Stimulated activated CD4-positive, alpha-beta T cell treated with anti-CD3 and anti-CD28 coated beads, Interleukin-1b, Interleukin-23, amount 100 ng/mL, for 4 hours (primary cell): Measurements from ENCODE around the gene TMCC1.
"Not testable (repeated sequence)": the region's sequence is repeated elsewhere in the genome, so short reads cannot be mapped to it uniquely, and the experiment has no call there.

Experiments used
- DNase-seq, 2 donors: peaks; one replicate each; pipeline ENCODE4 v3.0.0-alpha.2; 2020; ENCODE audit warnings: low read depth in 2 of 2

The TMCC1 gene

DNA sequence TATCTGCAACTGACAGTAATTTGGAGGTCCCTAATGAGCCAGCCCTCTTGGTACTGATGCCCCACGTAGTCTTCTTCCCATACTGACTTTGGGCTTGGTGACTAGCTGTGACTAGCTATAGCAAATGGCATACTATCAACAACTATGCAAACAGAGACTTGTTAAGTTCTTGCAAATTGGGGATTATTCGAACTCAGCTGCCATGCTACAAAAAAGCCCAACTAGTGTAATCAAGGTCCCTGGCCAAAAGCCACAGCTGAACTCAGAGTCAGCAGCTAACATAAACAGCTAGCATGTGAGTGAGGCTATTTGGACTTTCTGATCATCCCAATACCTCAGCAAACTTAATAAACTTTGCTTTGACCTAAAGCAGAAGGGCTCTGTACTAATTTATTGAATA, 165.8 kb downstream of the TMCC1 start:
- DNase-seq: no peak

DNA sequence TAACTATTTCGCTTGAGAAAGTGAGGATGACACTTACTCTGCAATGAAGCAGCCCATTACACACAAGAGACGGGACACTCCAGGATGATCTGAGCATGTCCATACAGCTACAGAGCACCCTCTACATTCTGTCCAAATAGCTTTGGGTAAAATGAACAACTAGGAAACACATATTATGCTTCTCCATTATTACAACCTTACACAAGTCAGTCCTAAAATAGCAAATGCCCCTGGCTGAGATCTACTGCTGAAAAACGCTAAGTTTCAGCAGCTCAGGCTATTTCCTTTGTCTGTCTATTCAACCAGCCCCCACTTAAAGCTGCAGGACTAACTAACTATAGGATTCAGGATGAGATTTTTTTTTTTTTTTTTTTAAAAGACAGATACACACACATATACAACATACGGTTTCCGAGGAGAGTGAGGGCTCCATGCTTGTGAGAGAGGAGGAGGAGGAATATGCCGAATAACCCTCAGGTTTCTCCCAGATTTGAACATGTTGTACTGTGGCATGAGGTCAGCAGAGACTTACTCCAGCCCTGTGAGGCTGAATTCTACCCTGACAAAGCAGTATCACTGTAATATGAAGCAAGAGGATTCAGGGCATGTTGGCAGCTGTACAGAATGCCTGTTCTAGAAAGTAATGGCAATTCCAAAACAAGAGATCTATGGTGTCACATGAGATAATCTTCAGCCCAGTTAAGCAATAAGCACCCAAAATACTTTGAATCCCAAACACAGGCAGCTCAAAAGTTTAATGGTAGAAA, 169.8 kb downstream of the TMCC1 start:
- no peak for DNase-seq

DNA sequence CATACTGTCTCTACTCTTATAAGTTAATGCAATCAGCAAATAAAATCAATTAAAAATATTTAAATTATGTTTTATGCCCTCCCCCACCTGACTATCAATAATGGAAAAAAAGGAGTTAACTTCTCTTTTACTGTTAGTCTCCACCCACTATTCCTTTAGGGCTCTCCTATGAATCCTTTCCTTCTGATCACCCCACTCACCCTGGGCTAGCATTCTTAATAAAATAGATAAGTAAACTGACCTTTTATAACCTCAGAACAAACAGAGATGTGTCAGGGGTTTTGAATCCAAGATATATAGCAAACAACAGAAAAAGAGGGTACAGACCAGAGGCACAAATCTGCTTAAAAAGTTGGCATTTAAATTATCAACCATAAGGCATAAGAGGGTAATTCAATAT, 171.0 kb downstream of the TMCC1 start:
- DNase-seq: no peak

DNA sequence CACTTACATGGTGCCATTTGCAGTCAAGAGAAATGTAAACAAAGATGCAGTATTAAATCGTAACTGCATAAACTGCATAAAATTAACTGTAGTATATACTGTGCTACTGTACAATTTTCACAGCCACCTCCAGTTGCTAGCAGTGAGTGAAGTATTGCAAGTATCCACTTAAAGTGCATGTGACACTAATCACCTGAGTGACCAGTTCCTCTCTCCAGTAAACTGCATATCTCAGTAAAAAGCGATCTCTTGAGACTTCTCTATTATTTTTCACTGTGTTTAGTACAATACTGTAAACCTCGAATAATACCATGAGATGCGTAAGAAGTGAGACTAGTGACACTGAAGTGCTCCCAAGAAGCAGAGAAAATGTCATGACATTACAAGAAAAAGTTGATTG, 175.3 kb downstream of the TMCC1 start:
- no peak for DNase-seq

DNA sequence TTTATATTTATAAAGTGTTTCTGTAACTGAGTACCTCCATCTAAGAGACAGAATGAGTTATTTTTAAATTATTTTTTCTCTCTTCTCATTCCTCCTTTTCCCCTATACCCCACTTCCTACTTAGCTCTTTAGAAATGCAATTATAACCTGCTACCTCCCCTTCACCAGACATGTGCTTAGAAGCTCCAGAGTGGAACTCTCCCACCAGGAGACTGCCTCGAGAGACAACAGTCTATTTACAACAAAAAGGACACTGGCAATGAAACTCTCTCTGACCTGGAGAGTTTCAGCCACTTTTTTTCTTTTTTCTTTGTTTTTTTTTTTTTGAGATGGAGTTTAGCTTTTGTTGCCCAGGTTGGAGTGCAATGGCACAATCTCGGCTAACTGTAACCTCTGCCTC, 177.7 kb downstream of the TMCC1 start:
- DNase-seq: no peak

- DNase-seq: no peak
Observed at GRCh38 chr3:129708328-129708861, 185.1 kb downstream of the TMCC1 start.

DNA sequence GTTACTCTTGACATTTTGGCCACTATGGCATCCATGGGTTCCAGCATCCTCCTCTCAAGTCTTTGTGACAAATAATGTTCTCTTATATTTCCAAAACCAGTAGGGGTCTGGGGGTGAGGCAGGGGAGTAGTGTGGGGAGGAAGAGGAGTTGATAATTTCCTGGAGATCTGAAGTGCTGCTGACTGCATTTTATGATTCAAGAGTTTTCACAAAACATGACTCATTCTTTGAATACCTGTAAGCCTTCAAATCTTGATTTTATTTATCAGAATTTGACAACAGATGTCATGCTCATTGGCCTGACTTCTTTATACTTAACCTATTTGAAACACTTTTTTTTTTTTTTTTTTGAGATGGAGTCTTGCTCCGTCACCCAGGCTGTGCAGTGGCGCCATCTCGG, 188.2 kb downstream of the TMCC1 start:
- no peak for DNase-seq

- no peak for DNase-seq
Observed at GRCh38 chr3:129703913-129704312, 189.6 kb downstream of the TMCC1 start.

DNA sequence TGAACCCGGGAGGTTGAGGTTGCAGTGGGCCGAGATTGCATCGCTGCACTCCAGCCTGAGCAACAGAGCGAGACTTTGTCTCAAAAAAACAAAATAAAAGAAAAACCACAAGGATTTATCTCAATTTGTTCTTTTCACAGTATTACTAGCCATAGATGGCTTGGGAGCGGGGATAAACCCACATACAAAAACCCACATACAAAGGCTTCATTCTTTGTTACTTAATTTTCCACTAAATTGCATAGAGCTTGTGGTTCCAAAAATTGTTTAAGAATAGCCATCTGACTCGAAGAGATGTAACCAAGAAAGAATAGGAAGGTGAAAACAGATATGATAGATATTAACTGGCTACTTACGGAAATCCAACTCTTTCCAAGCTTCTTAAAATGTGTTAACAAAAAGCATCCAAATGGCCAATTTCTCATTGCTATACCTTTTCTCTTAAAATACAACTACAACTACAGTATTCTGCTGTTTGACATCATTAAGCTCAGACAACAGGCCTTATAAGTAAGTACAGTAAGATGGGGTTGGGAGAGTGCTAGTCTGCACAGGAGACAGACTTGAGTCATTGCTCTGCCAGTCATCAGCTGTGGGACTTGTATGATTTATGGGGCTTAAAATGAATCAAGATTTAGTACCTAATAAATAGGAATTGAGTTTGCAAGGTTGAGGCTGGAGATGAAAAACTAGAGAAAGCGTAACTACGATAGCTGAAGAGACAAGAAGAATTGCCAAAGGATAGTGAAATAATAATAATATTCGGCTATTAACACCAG, 190.4 kb downstream of the TMCC1 start:
- no peak for DNase-seq

DNA sequence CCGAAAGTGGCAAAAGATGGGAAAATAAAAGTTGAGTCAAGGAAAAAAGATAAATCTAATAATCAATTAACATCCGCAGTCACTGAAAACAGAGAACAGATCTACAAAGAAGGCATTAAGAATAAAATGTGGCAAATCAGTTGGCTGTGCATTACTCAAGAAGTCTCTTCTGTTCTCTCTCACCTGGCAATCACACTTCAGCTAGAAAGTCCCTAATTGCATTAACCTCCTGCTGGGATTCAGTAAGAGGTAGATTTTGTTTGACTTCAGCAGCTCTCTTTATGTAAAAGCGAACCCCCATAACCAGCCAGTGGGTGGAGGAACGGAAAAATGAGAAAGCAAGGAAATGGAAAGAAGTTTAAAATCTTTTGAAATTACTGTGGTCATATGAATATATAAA, 192.3 kb downstream of the TMCC1 start:
- no peak for DNase-seq

DNA sequence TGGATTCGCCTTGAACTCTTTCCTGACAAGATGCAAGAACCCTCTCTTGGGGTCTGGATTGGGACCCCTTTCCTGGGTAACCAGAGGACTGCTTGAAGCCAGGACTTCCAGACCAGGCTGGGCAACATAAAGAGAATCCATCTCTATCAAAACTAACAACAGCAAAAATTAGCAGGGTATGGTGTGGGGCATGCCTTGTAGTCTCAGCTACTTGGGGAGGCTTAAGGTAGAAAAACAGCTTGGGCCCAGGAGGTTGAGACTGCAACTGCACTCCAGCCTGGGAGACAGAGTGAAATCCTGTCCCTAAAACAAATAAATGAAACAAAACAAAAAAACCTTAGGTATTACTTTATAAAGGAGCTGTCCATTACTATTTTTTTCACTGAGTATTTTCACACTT, 193.9 kb downstream of the TMCC1 start:
- no peak for DNase-seq

DNA sequence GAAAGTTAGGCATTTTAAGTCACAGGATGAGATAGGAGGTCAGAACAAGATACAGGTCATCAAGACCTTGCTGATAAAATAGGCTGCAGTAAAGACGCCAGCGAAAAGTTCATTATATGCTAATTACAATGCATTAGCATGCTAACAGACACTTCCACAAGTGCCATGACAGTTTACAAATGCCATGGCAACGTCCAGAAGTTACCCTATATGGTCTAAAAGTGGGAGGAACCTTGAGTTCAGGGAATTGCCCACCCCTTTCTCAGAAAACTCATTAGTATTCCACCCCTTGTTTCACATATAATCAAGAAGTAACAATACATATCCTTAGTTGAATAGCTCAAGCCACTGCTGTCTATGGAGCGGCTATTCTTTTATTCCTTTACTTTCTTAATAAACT, 194.3 kb downstream of the TMCC1 start:
- no peak for DNase-seq

GRCh38 chr3:129697229-129697969, 196.1 kb downstream of the TMCC1 start:
- no peak for DNase-seq

GRCh38 chr3:129696430-129696829, 197.1 kb downstream of the TMCC1 start:
- not testable (repeated sequence) for DNase-seq

DNA sequence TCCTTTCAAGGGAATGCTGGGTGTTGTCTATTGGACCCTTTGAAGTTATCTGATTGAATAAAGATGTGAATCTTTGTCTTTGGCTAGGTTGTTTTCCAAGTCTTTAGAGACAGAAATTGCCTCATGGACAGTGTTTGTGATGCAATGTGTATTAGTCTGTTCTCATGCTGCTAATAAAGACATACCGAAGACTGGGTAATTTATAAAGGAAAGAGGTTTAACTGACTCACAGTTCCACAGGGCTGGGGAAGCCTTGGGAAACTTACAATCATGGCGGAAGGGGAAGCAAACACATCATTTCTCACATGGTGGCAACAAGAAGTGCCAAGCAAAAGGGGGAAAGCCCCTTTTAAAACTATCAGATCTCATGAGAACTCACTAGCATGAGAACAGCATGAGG, 198.3 kb downstream of the TMCC1 start:
- no peak for DNase-seq

DNA sequence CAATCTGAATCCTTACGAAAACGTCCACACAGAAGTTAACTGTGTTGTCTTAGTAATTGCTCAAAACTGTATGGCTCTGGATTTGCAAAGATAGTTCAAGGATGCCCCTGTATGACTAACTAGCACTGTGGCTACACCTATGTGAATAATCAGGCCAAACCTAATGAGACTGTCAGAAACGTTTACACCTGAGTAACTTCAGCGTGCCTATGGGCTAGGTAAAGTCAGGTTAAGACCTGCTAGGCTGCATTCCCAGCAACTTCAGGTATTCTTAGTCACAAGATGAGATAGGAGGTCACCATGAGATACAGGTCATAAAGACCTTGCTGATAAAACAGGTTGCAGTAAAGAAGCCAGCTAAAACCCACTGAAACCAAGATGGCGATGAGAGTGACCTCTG, 199.3 kb downstream of the TMCC1 start:
- no peak for DNase-seq

DNA sequence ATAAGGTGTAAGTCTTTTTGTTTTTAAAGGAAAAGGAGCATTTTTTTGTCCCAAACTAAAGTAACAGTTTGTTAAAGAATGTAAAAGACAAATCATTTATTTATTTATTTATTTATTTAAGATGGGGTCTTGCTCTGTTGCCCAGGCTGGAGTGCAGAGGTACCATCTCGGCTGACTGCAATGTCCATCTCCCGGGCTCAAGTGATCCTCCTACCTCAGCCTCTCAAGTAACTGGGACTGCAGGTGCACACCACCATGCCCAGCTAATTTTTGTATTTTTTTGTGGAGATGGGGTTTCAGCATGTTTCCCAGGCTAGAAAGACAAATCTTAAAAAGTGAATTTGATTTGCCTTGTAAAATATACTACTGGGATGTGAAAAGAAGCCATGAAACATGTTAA, 200.8 kb downstream of the TMCC1 start:
- no peak for DNase-seq

- no peak for DNase-seq
Observed at GRCh38 chr3:129690963-129691362, 202.5 kb downstream of the TMCC1 start.

- DNase-seq: peak; percentile 1 to 22
Observed at GRCh38 chr3:129690406-129690805, 203.1 kb downstream of the TMCC1 start.

GRCh38 chr3:129689036-129689435, 204.5 kb downstream of the TMCC1 start:
- no peak for DNase-seq

- no peak for DNase-seq
Observed at GRCh38 chr3:129688271-129688895, 205.1 kb downstream of the TMCC1 start.

GRCh38 chr3:129687586-129688125, 205.9 kb downstream of the TMCC1 start:
- DNase-seq: no peak
